ENCODE data around the gene PPP3CA.

The PPP3CA gene

GRCh38 chr4:101309925-101310324 is 37.4 kb downstream of the PPP3CA start:
- CTCF ChIA-PET: no interaction called here
- H3K4me3 ChIP-seq (ENCODE audit: low read depth, low read length): no peak overlapping the region
- no peak for DNase-seq (ENCODE audit: low read depth, low spot score)
- POLR2A ChIA-PET: no interaction called here
- TF ChIP-seq CTCF (IDR thresholded peaks at IDR 0.05; ENCODE audit: insufficient read depth, low read length, missing control alignments): no peak

- POLR2A ChIA-PET: no interaction called here
- CTCF ChIA-PET: no interaction called here
These were observed 39.4 kb downstream of the PPP3CA start for GRCh38 chr4:101307899-101308298.

GRCh38 chr4:101306764-101307615 is 40.3 kb downstream of the PPP3CA start:
- H3K4me3 ChIP-seq (ENCODE audit: low read depth, low read length): no peak overlapping the region
- ChIA-PET CTCF (no interaction called here), POLR2A (interaction anchor here (1.1 kb wide), 1 partner anchor 41 kb away, joined by 3 read pairs; no protein-coding TSS in a partner anchor)
- no peak for DNase-seq (ENCODE audit: low read depth, low spot score)
- TF ChIP-seq CTCF (IDR thresholded peaks at IDR 0.05; ENCODE audit: insufficient read depth, low read length, missing control alignments): no peak

More at GRCh38 chr4:101307899-101308298, 39.4 kb downstream of the PPP3CA start:
- no peak overlapping the region for H3K4me3 ChIP-seq (ENCODE audit: low read depth, low read length)
- no peak for TF ChIP-seq CTCF (IDR thresholded peaks at IDR 0.05; ENCODE audit: insufficient read depth, low read length, missing control alignments)
- no peak for DNase-seq (ENCODE audit: low read depth, low spot score)

GRCh38 chr4:101306225-101306624 is 41.1 kb downstream of the PPP3CA start:
- ChIA-PET CTCF (no interaction called here), POLR2A (no interaction called here)
- DNase-seq (ENCODE audit: low read depth, low spot score): no peak
- H3K4me3 ChIP-seq (ENCODE audit: low read depth, low read length): no peak overlapping the region
- no peak for TF ChIP-seq CTCF (IDR thresholded peaks at IDR 0.05; ENCODE audit: insufficient read depth, low read length, missing control alignments)

GRCh38 chr4:101304916-101305315 is 42.4 kb downstream of the PPP3CA start:
- CTCF ChIA-PET: no interaction called here
- peak; percentile 10 for DNase-seq (ENCODE audit: low read depth, low spot score)
- POLR2A ChIA-PET: no interaction called here
- H3K4me3 ChIP-seq (ENCODE audit: low read depth, low read length): no peak overlapping the region
- no peak for TF ChIP-seq CTCF (IDR thresholded peaks at IDR 0.05; ENCODE audit: insufficient read depth, low read length, missing control alignments)

- TF ChIP-seq CTCF (IDR thresholded peaks at IDR 0.05; ENCODE audit: insufficient read depth, low read length, missing control alignments): no peak
- ChIA-PET POLR2A (interaction anchor here (0.6 kb wide), 1 partner anchor 737 kb away, joined by 3 read pairs; no protein-coding TSS in a partner anchor), CTCF (interaction anchor here (1.2 kb wide), 1 partner anchor 13 kb away, joined by 3 read pairs; no protein-coding TSS in a partner anchor)
- DNase-seq (ENCODE audit: low read depth, low spot score): no peak
- no peak overlapping the region for H3K4me3 ChIP-seq (ENCODE audit: low read depth, low read length)
These were observed 47.3 kb downstream of the PPP3CA start for GRCh38 chr4:101299899-101300540.
